Activated CD8-positive, alpha-beta memory T cell treated with anti-CD3 and anti-CD28 coated beads for 36 hours (primary cell): ENCODE data around the gene UBL5. TPM values are rescaled to one million over a fixed set of nuclear protein-coding genes. Genes with fewer than 3 reads are reported as not detected.
"Not testable (repeated sequence)": the region's sequence is repeated elsewhere in the genome, so short reads cannot be mapped to it uniquely, and the experiment has no call there.

Experiments used
- CTCF ChIA-PET: fragments of 350-600 bp; sonication (Branson Sonifier 250); formaldehyde crosslinking; loops from one replicate; lab custom pipeline; 2021; ENCODE audit warnings: antibody characterized with exemption; lab: Charles Lee
- POLR2A ChIA-PET: fragments of 350-600 bp; sonication (Branson Sonifier 250); formaldehyde crosslinking; loops from one replicate; lab custom pipeline; 2021; ENCODE audit warnings: antibody characterized with exemption; lab: Charles Lee
- total RNA-seq, 2 experiments: library from RNA; stranded (reverse); gene quantifications; one replicate each; pipeline ENCODE4 v1.2.3, GENCODE V29; 2021

Gene UBL5
- total RNA-seq, 2 experiments from 2014 or later = 342 to 354 TPM

- POLR2A ChIA-PET, CTCF ChIA-PET: not testable (repeated sequence)
These were observed 16.0 kb downstream of the UBL5 start for GRCh38 chr19:9843626-9844273.

- POLR2A ChIA-PET = no interaction called here
- CTCF ChIA-PET = interaction anchor here (0.6 to 1.1 kb wide), 3 partner anchors 17 to 356 kb away, joined by 3 read pairs; no protein-coding TSS in a partner anchor
These were observed 19.5 kb downstream of the UBL5 start for GRCh38 chr19:9847087-9847671.

- ChIA-PET CTCF (interaction anchor here (0.6 kb wide), 2 partner anchors 151 to 355 kb away, joined by 3 read pairs; no protein-coding TSS in a partner anchor), POLR2A (no interaction called here)
These were observed 20.3 kb downstream of the UBL5 start for GRCh38 chr19:9848060-9848459.

GRCh38 chr19:9848762-9849161, 21.0 kb downstream of the UBL5 start:
- ChIA-PET POLR2A (no interaction called here), CTCF (no interaction called here)

- CTCF ChIA-PET = no interaction called here
These were observed 22.1 kb downstream of the UBL5 start for GRCh38 chr19:9849791-9850190.

GRCh38 chr19:9850235-9850959, 22.7 kb downstream of the UBL5 start:
- POLR2A ChIA-PET = no interaction called here
- CTCF ChIA-PET = no interaction called here

More at GRCh38 chr19:9849791-9850190, 22.1 kb downstream of the UBL5 start:
- POLR2A ChIA-PET = no interaction called here

GRCh38 chr19:9854282-9854846, 26.6 kb downstream of the UBL5 start:
- ChIA-PET CTCF (no interaction called here), POLR2A (no interaction called here)

GRCh38 chr19:9856609-9857008, 28.9 kb downstream of the UBL5 start:
- ChIA-PET CTCF (no interaction called here), POLR2A (no interaction called here)

GRCh38 chr19:9857076-9857721, 29.5 kb downstream of the UBL5 start:
- POLR2A ChIA-PET = no interaction called here
- CTCF ChIA-PET = interaction anchor here (1.6 kb wide), 1 partner anchor 22 kb away, joined by 4 read pairs; the partner anchor contains the start of gene PIN1

- CTCF ChIA-PET = interaction anchor here (1.2 to 1.6 kb wide), 2 partner anchors 9 to 23 kb away, joined by 3 to 4 read pairs; partner anchors contain the start of gene PIN1
- POLR2A ChIA-PET = no interaction called here
These were observed 30.4 kb downstream of the UBL5 start for GRCh38 chr19:9857920-9858746.

GRCh38 chr19:9858766-9859165, 31.0 kb downstream of the UBL5 start:
- ChIA-PET CTCF (interaction anchor here (1.2 to 1.6 kb wide), 2 partner anchors 8 to 23 kb away, joined by 3 to 4 read pairs; partner anchors contain the start of gene PIN1), POLR2A (no interaction called here)

GRCh38 chr19:9860407-9860806, 32.7 kb downstream of the UBL5 start:
- POLR2A ChIA-PET = interaction anchor here (0.6 kb wide), 2 partner anchors 92 to 253 kb away, joined by 3 read pairs; partner anchors contain the start of gene ZNF846
- CTCF ChIA-PET = interaction anchor here (0.7 to 1.3 kb wide), 4 partner anchors 10 to 134 kb away, joined by 3 to 4 read pairs (median 4); partner anchors contain the start of gene PIN1

- ChIA-PET CTCF (interaction anchor here (0.6 kb wide), 1 partner anchor 138 kb away, joined by 3 read pairs; no protein-coding TSS in a partner anchor), POLR2A (no interaction called here)
These were observed 33.8 kb downstream of the UBL5 start for GRCh38 chr19:9861503-9861902.

GRCh38 chr19:9862938-9863337, 35.2 kb downstream of the UBL5 start:
- POLR2A ChIA-PET = no interaction called here
- CTCF ChIA-PET = no interaction called here

GRCh38 chr19:9863759-9864158, 36.0 kb downstream of the UBL5 start:
- POLR2A ChIA-PET = no interaction called here

GRCh38 chr19:9865732-9866501, 38.2 kb downstream of the UBL5 start:
- CTCF ChIA-PET = no interaction called here
- POLR2A ChIA-PET = no interaction called here

More at GRCh38 chr19:9863759-9864158, 36.0 kb downstream of the UBL5 start:
- CTCF ChIA-PET = interaction anchor here (1.1 kb wide), 1 partner anchor 49 kb away, joined by 3 read pairs; no protein-coding TSS in a partner anchor

GRCh38 chr19:9868983-9869617, 41.4 kb downstream of the UBL5 start:
- ChIA-PET POLR2A (interaction anchor here (0.7 kb wide), 1 partner anchor 17 kb away, joined by 5 read pairs; no protein-coding TSS in a partner anchor), CTCF (no interaction called here)
